Muscle of back (tissue), 11 donors: Measurements from ENCODE around the gene TNNI2. TPM values are rescaled to one million over a fixed set of nuclear protein-coding genes. Genes with fewer than 3 reads are reported as not detected.

Experiments
- DNase-seq, 3 donors: peaks; one replicate each; pipeline versions ENCODE4 v3.0.0 to v3.0.0-alpha.2; 2013
- polyA plus RNA-seq, 10 donors: library from polyadenylated mRNA; unstranded; fragments of 120-200 nt; gene quantifications; one replicate each; pipeline ENCODE4 v1.2.1, GENCODE V29; 2013; ENCODE audit not compliant: insufficient read length in 10 of 10

The TNNI2 gene
- polyA plus RNA-seq, 10 donors: 1,680 to 3,659 (median 2,733) TPM

DNA sequence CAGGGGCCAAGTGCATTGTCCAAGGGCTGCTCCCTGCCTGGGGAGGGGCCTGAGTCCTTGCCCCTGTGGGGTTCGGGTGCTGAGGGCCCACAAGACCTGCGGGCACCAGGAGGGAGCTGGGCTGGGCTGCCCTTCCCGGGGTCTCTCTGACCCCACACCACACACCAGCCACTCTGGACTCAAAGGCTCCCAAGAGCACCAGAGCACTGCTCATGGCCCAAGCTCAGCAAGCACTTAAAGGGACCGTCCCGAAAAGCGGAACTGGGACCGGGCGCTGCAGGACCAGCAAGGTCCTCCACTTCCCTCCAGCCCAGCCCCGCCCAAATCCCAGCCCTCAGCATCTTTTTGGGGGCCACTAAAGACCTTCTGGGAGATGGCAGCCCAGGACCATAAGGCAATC lies 19.4 kb downstream of the TNNI2 start:
- DNase-seq: no peak

- no peak for DNase-seq
Measured at GRCh38 chr11:1858576-1858975, 19.8 kb downstream of the TNNI2 start.

GRCh38 chr11:1859004-1859403 lies 20.2 kb downstream of the TNNI2 start:
- DNase-seq: no peak

- DNase-seq: no peak
Measured at GRCh38 chr11:1860108-1860507, 21.3 kb downstream of the TNNI2 start.

GRCh38 chr11:1861435-1862411 lies 22.9 kb downstream of the TNNI2 start:
- DNase-seq: no peak

- peak in 1 of 3 donors; percentile 10 for DNase-seq
Measured at GRCh38 chr11:1862588-1863351, 24.0 kb downstream of the TNNI2 start.

DNA sequence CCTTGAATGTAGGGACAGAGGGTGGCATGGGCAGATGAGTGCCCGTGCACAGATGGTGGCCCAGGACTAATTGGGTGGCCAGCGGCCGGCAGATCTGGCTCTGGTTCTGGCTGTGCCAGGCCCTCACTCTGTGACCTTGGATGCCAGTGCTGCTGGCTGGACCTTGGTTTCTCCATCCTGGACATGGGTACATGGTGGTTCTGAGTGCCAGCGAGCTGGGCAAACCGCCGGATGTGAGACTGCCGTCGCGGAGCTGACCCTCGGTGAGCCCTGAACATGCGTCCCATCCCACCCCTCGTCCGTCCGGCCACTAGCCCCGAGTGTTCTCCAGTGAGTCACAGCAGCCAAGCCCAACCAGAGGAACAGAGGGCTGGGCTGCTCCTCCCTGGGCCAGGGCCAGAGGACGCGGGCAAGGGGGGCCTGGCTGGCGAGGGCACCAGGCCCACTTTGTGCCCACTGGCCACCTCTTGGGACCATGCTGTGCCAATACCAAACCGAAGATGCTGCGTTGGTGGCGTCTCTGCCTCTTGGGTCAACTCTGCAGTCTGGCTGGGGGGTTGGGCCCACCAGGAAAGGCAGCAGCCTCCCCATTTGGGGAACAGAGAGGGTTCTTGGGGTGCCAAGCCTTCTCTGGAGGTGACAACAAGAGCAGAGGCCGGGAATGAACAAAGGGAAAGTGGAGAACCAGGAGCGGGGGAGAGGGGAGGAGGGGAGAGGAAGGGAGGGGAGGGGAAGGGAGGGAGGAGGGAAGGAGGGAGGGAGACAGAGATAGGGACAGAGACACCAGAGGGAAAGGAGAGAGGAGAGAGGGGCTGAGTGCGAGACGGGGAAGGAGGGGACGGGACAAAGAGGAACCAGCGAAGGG lies 24.8 kb downstream of the TNNI2 start:
- DNase-seq: peak; percentile 83 to 94 (median 89)

DNA sequence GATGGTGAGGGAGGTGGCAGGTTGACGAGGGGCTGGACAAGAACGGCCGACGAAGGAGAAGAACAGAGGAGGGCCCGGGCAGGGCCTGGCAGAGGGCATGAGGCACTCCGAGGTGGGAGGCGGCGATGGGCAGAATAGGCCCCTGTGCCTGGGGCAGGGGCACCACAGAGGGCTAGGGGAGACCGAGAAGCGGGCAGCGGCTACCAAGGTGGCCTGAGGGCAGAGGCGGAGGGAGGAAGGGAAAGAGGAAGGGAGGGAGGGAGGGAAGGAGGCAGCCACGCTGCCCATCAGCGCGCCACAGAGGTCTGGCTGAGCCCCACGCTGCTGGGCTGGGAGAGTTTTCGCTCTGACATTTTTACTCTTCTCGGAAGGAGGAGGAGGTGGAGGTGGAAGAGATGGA lies 25.4 kb downstream of the TNNI2 start:
- DNase-seq: no peak

DNA sequence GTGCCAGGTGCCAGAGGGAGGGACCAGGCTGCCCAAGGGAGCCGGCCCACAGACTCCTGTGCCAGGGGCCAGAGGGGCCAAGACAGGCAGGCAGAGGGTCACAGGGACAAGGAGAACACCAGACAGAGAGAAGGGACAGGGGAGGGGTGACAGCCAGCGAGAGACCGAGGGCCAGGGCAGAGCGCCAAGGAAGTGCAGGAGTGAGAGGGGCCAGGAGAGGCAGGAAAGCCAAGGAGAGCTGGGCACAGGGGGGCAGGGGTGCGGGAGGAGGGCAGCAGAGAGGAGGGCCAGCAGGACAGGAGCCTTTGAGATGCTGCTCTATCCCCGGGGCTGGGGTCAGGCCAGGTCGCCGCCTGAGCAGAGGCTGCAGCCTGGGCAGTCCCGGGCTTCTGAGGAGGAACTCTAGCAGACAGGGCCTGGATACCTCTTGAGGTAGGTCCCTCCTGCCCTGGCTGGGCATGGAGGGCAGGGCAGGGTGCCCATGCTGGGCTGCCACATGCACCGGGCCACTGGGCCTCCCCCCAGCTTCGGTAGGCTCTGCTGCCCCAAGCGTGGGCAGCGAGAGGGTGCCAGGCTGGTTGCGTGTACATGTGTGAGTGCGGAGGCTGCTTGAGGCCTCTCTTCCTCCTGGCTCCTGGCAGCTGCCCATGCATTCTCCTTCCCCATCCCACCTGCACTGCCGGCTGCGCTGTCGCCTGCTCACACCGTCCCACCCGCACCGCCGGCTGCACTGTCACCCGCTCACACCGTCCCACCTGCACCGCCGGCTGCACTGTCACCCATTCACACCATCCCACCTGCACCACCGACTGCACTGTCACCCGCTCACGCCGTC lies 26.3 kb downstream of the TNNI2 start:
- DNase-seq: peak in 1 of 3 donors; percentile 56

GRCh38 chr11:1866226-1866625 lies 27.4 kb downstream of the TNNI2 start:
- no peak for DNase-seq

GRCh38 chr11:1866776-1867175 lies 28.0 kb downstream of the TNNI2 start:
- DNase-seq: no peak

DNA sequence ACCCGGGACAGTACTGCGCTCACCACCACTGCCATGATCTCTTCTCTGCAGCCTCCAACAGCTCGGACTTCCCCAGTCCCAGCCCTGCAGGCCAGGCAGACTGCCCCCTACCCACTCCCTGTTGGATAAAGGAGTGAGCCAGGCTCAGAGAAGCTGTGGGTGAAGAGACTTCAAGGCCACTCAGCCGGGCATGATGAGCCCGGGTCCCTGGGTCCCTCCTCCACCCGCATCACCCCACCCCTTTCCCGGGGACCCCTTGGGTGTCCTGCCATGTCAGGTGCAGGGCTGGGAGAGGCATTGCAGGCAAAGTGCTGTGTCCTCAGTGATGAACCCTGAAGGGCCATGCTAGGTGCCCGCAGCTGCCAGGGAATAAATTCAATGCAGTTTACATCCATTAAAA lies 28.6 kb downstream of the TNNI2 start:
- DNase-seq: no peak

DNA sequence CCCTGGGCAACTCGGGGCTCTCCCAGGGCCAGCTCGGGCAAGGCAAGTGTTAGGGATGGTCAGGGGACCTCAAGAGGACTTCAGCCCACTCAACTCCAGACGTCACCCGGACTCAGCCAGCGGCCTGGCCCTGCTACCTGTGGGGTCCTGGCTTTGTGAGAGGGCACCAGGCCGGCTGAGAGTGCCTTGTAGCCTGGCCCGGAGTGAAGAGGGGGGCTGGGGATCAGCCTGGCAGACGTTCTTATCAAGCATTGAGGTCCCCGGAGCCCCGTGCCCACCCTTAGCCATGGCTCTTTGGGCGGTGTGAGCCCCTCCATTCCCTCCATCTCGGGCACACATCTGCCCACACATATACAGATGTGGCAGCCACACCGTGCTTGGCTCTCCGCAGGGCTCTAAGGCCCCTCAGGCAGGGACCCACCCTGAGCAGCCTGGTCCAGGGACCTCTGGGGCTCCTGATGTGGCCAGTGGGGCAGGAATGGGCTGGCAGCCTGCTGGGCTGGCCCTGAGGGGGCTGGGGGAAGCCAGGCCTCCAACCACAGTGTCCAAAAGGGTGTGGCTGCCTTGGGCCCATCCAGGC lies 29.4 kb downstream of the TNNI2 start:
- DNase-seq: no peak

GRCh38 chr11:1868636-1869291 lies 30.0 kb downstream of the TNNI2 start:
- peak in 1 of 3 donors; percentile 21 for DNase-seq

GRCh38 chr11:1869427-1870325 lies 30.9 kb downstream of the TNNI2 start:
- peak in 1 of 3 donors; percentile 16 for DNase-seq

DNA sequence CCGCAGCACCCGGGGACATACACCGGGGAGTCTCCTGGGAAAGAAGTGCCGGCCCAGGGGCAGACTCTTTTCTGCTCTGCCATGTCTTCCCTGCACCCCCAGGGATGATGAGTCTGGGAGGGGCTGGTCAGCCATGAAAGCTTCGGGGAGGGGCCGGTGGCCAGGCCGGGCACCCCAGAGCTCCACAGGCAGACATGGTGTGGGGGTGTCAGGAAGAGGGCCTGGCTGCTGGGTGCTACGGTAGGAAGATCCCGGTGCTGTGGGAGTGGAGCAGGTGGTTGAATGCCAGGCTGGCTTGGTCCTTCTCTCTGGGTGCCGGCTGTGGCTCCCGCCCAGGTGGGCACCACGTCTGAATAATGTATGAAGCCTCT lies 31.5 kb downstream of the TNNI2 start:
- no peak for DNase-seq

DNA sequence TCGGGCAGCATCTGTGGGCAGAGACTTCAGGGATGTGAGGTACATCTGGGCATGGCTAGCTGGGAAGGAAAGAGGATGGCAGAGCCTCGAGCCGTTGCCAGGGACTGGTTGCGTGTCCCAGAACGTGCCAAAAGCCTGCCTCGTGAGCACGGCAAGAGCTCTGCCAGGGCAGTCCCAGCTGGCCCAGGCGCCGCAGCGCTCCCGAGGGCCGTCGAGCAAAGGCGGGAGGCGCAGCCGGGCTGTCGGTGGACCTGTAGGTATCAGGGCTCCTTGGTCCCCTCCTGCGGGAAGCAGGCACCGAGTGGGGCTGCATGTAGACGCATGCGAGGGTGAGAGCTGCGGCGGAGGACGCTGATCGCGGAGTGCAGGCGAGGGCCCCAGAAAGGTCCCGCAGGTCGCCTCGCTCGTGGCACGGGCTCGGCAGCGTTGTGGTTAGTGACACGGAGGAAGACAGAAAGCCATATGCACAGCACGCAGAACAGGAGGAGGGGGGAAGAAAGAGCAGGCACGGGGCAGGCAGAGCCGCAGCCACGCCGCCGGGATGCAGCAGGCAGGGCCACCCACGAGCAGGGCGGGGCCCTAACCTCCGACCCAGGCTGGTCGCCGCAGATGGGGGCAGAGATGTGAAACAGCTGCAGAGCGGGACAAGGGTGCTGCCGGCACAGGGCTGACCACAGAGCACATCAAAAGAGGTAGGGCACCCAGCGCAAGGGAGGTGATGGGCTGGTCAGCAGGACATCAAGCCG lies 32.1 kb downstream of the TNNI2 start:
- peak in 1 of 3 donors; percentile 57 for DNase-seq

GRCh38 chr11:1871531-1871930 lies 32.8 kb downstream of the TNNI2 start:
- no peak for DNase-seq
